GM23338 (cell line): Measurements from ENCODE around the gene SIRPA. TPM values are rescaled to one million over a fixed set of nuclear protein-coding genes. Genes with fewer than 3 reads are reported as not detected.
A peak's percentile ranks its signal among the peaks of the same experiment; 100 is the strongest.

Experiments used
- ATAC-seq: fragments of 200-7000 bp; cut with Tn5 transposase; 3 replicates; pipeline ENCODE4 v1.9.1; 2020
- DNase-seq: peaks from one replicate; pipeline ENCODE4 v3.0.0-alpha.2; 2015; ENCODE audit warnings: low spot score
- H2AFZ ChIP-seq: fragments of 200-600 bp; sonication (generic); 2 replicates; pipeline ENCODE4 v1.8.0; 2016; ENCODE audit warnings: antibody characterized with exemption, mild to moderate bottlenecking, moderate library complexity
- H3F3A ChIP-seq: fragments of 200-600 bp; sonication (generic); replicated peaks from 2 replicates; pipeline ENCODE4 v1.8.0; 2017; ENCODE audit warnings: antibody characterized with exemption, mixed run types, low read depth
- H3K27ac ChIP-seq: fragments of 200-600 bp; sonication (generic); 2 replicates; pipeline ENCODE4 v1.6.1; 2016; ENCODE audit warnings: low read depth
- H3K27me3 ChIP-seq: fragments of 200-600 bp; sonication (generic); 2 replicates; pipeline ENCODE4 v1.8.0; 2016; ENCODE audit warnings: mild to moderate bottlenecking, mixed run types, moderate library complexity; ENCODE audit not compliant: insufficient read depth
- H3K36me3 ChIP-seq: fragments of 200-600 bp; sonication (generic); 2 replicates; pipeline ENCODE4 v1.8.0; 2016; ENCODE audit warnings: mild to moderate bottlenecking; ENCODE audit not compliant: insufficient read depth
- H3K4me1 ChIP-seq: fragments of 200-600 bp; sonication (generic); 2 replicates; pipeline ENCODE4 v1.8.0; 2016; ENCODE audit warnings: mild to moderate bottlenecking, moderate library complexity; ENCODE audit not compliant: insufficient read depth
- H3K4me2 ChIP-seq: fragments of 200-600 bp; sonication (generic); 2 replicates; pipeline ENCODE4 v1.7.1; 2017; ENCODE audit warnings: mixed run types
- H3K4me3 ChIP-seq: fragments of 200-600 bp; sonication (generic); 2 replicates; pipeline ENCODE4 v1.6.1; 2016; ENCODE audit warnings: mixed run types
- H3K79me2 ChIP-seq: fragments of 200-600 bp; sonication (generic); replicated peaks from 2 replicates; pipeline ENCODE4 v1.8.0; 2017; ENCODE audit warnings: mild to moderate bottlenecking; ENCODE audit not compliant: insufficient read depth
- H3K9me2 ChIP-seq: fragments of 200-600 bp; sonication (generic); 2 replicates; pipeline ENCODE4 v1.8.0; 2017; ENCODE audit not compliant: insufficient read depth
- H4K20me1 ChIP-seq: fragments of 200-600 bp; sonication (generic); replicated peaks from 2 replicates; pipeline ENCODE4 v1.8.0; 2017; ENCODE audit warnings: mild to moderate bottlenecking; ENCODE audit not compliant: insufficient read depth
- H3K27ac Mint-ChIP-seq: 2 replicates; pipeline ENCODE4 v1.8.0; 2020; ENCODE audit warnings: inconsistent platforms, mild to moderate bottlenecking, moderate library complexity, mixed read lengths
- H3K27me3 Mint-ChIP-seq: 3 replicates; pipeline ENCODE4 v1.8.0; 2022; ENCODE audit warnings: low read depth, mild to moderate bottlenecking, moderate library complexity, mixed read lengths, inconsistent platforms; ENCODE audit not compliant: insufficient read depth, poor library complexity
- H3K36me3 Mint-ChIP-seq: 3 replicates; pipeline ENCODE4 v1.8.0; 2021; ENCODE audit warnings: low read depth, mild to moderate bottlenecking, inconsistent platforms, moderate library complexity, mixed read lengths
- H3K4me1 Mint-ChIP-seq: 3 replicates; pipeline ENCODE4 v1.8.0; 2020; ENCODE audit warnings: mild to moderate bottlenecking, inconsistent platforms, mixed read lengths
- H3K4me3 Mint-ChIP-seq: 3 replicates; pipeline ENCODE4 v1.8.0; 2021; ENCODE audit warnings: moderate library complexity, mild to moderate bottlenecking, inconsistent platforms, mixed read lengths
- H3K9me3 Mint-ChIP-seq: 3 replicates; pipeline ENCODE4 v1.8.0; 2020; ENCODE audit warnings: moderate library complexity, mild to moderate bottlenecking, inconsistent platforms, mixed read lengths
- CREB1 ChIP-seq: fragments of 250-450 bp; sonication (Bioruptor Pico); IDR thresholded peaks from 2 replicates; pipeline ENCODE4 v1.5.0; 2020; ENCODE audit warnings: low read depth, mild to moderate bottlenecking, moderate library complexity
- EZH2phosphoT487 ChIP-seq: fragments of 200-600 bp; sonication (generic); IDR thresholded peaks from one replicate; pipeline ENCODE4 v1.8.1; 2018; ENCODE audit warnings: antibody characterized with exemption; ENCODE audit not compliant: unreplicated experiment
- JUNB ChIP-seq: IDR thresholded peaks from one replicate; pipeline ENCODE4 v1.6.1; 2016; ENCODE audit warnings: antibody characterized with exemption; ENCODE audit not compliant: unreplicated experiment
- POLR2AphosphoS5 ChIP-seq: IDR thresholded peaks from 2 replicates; pipeline ENCODE4 v1.6.1; 2016; ENCODE audit warnings: antibody characterized with exemption, low read depth
- STAT1 ChIP-seq: IDR thresholded peaks from one replicate; pipeline ENCODE4 v1.6.1; 2016; ENCODE audit warnings: antibody characterized with exemption; ENCODE audit not compliant: unreplicated experiment
- ZNF114 ChIP-seq: fragments of 250-450 bp; sonication (Bioruptor Pico); IDR thresholded peaks from 2 replicates; pipeline ENCODE4 v1.5.0; 2020; ENCODE audit warnings: mild to moderate bottlenecking, moderate library complexity
- ZNF331 ChIP-seq: fragments of 250-450 bp; sonication (Bioruptor Pico); IDR thresholded peaks from 2 replicates; pipeline ENCODE4 v1.5.0; 2020; ENCODE audit warnings: low read depth, mild to moderate bottlenecking, moderate library complexity
- polyA plus RNA-seq: library from polyadenylated mRNA; unstranded; fragments of >200 nt; fragmentation: Nextera tagmentation; extraction: Ambion mirVana; gene quantifications from 2 replicates; pipeline ENCODE4 v1.2.1, GENCODE V29; 2016
- total RNA-seq: library from RNA; depleted of rRNA; stranded (reverse); fragments of >200 nt; shearing (Covaris generic); gene quantifications from 2 replicates; pipeline ENCODE4 v1.2.3, GENCODE V29; 2014
- TF ChIP-seq, protein P1 (sequence below): fragments of 250-450 bp; sonication (Bioruptor Pico); IDR thresholded peaks from 2 replicates; pipeline ENCODE4 v1.5.0; 2020; ENCODE audit warnings: mild to moderate bottlenecking, moderate library complexity

The SIRPA gene
- total and polyA plus RNA-seq, 2 experiments from 2014 or later: 1.2 to 2.9 TPM

DNA sequence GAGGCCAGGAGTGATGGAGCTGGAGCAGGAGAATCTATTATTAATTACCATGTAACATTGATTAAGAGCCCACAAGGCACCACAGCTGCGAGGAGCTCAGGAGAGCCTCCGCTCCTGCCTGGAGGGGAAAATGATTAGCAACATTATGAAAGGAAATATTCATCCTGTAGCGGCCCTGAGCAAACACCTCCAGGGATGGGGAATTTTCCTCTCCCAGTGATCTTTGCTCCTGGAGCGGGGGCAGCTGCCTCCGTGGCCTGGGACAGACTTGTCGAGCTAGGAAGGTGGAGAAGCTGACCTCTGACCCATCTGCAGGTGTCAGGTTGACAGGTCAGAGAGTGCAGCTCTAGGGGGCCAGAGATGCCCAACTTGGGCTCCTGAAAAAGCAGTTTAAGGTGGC lies 40.1 kb upstream of the SIRPA start:
- Histone ChIP-seq H3K9me2 (no peaks in the 10 kb centered on the region), H3K27ac (no peak overlapping the region), H3K4me3 (no peak overlapping the region), H3K79me2 (no peaks in the 10 kb centered on the region), H3K36me3 (no peaks in the 10 kb centered on the region; the same call in 1 of the 2 replicates), H3K4me2 (no peak overlapping the region), H3K4me1 (0 out of 2 replicates have a peak, but pooled peaks cover 6% of the 10 kb centered on the region), H3K27me3 (no peaks in the 10 kb centered on the region), H3F3A (no peaks in the 10 kb centered on the region), H4K20me1 (no peaks in the 10 kb centered on the region), H2AFZ (no peak overlapping the region)
- Mint-ChIP-seq H3K27me3 (peaks cover 2% of the 10 kb centered on the region), H3K36me3 (no peaks in the 10 kb centered on the region), H3K27ac (peak overlapping the region; percentile 65), H3K9me3 (no peaks in the 10 kb centered on the region), H3K4me1 (peaks cover 15% of the 10 kb centered on the region), H3K4me3 (no peak overlapping the region)
- TF ChIP-seq ZNF114 (CRISPR knock-in tag) (no peak), CREB1 (CRISPR knock-in tag) (no peak), STAT1 (no peak), ZNF331 (CRISPR knock-in tag) (no peak)
- ATAC-seq (no peak), DNase-seq (no peak)

GRCh38 chr20:1855690-1856089 lies 39.5 kb upstream of the SIRPA start:
- Histone ChIP-seq H3K27me3 (no peaks in the 10 kb centered on the region), H4K20me1 (no peaks in the 10 kb centered on the region), H3K4me1 (0 out of 2 replicates have a peak, but pooled peaks cover 6% of the 10 kb centered on the region), H3F3A (no peaks in the 10 kb centered on the region), H3K9me2 (no peaks in the 10 kb centered on the region), H3K4me2 (no peak overlapping the region), H3K27ac (no peak overlapping the region), H3K36me3 (no peaks in the 10 kb centered on the region; the same call in 1 of the 2 replicates), H2AFZ (no peak overlapping the region), H3K79me2 (no peaks in the 10 kb centered on the region), H3K4me3 (no peak overlapping the region)
- Mint-ChIP-seq H3K4me1 (peaks cover 12% of the 10 kb centered on the region; the same call in 2 of the 3 replicates), H3K4me3 (no peak overlapping the region), H3K27ac (no peak overlapping the region), H3K27me3 (peaks cover 2% of the 10 kb centered on the region), H3K36me3 (no peaks in the 10 kb centered on the region), H3K9me3 (no peaks in the 10 kb centered on the region)
- ATAC-seq: no peak
- no peak for DNase-seq
- no peak for TF ChIP-seq ZNF114 (CRISPR knock-in tag)
- TF ChIP-seq ZNF331 (CRISPR knock-in tag): no peak

DNA sequence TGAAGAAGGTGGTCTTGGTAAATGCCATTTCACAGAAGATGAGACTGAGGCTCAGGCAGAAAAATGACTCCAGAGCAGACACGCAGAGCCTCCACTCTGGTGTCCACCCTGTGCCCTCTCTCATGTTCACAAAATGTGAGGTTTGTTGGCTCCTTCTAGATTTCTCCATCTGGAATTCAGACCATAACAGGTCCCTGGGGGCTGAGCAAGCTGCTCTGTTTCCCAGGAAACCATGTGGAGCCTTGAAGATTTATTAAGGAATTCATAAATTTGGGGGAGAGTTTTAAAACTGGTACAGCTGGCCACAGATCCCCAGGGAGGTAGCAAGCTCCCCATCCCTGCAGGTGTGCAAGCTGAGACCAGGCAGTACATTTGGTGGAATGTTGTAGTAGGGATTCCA lies 38.8 kb upstream of the SIRPA start:
- Histone ChIP-seq H3F3A (no peaks in the 10 kb centered on the region), H3K4me2 (no peak overlapping the region), H3K4me1 (0 out of 2 replicates have a peak, but pooled peaks cover 6% of the 10 kb centered on the region), H3K27me3 (no peaks in the 10 kb centered on the region), H3K4me3 (no peak overlapping the region), H4K20me1 (no peaks in the 10 kb centered on the region), H3K79me2 (no peaks in the 10 kb centered on the region), H3K9me2 (no peaks in the 10 kb centered on the region), H3K36me3 (no peaks in the 10 kb centered on the region; the same call in 1 of the 2 replicates), H3K27ac (no peak overlapping the region), H2AFZ (no peak overlapping the region)
- no peaks in the 10 kb centered on the region for H3K36me3 Mint-ChIP-seq
- H3K4me3 Mint-ChIP-seq: no peak overlapping the region
- DNase-seq: no peak
- H3K4me1 Mint-ChIP-seq: peaks cover 12% of the 10 kb centered on the region
- no peak for ATAC-seq
- H3K27ac Mint-ChIP-seq: no peak overlapping the region
- TF ChIP-seq, protein P1, sequence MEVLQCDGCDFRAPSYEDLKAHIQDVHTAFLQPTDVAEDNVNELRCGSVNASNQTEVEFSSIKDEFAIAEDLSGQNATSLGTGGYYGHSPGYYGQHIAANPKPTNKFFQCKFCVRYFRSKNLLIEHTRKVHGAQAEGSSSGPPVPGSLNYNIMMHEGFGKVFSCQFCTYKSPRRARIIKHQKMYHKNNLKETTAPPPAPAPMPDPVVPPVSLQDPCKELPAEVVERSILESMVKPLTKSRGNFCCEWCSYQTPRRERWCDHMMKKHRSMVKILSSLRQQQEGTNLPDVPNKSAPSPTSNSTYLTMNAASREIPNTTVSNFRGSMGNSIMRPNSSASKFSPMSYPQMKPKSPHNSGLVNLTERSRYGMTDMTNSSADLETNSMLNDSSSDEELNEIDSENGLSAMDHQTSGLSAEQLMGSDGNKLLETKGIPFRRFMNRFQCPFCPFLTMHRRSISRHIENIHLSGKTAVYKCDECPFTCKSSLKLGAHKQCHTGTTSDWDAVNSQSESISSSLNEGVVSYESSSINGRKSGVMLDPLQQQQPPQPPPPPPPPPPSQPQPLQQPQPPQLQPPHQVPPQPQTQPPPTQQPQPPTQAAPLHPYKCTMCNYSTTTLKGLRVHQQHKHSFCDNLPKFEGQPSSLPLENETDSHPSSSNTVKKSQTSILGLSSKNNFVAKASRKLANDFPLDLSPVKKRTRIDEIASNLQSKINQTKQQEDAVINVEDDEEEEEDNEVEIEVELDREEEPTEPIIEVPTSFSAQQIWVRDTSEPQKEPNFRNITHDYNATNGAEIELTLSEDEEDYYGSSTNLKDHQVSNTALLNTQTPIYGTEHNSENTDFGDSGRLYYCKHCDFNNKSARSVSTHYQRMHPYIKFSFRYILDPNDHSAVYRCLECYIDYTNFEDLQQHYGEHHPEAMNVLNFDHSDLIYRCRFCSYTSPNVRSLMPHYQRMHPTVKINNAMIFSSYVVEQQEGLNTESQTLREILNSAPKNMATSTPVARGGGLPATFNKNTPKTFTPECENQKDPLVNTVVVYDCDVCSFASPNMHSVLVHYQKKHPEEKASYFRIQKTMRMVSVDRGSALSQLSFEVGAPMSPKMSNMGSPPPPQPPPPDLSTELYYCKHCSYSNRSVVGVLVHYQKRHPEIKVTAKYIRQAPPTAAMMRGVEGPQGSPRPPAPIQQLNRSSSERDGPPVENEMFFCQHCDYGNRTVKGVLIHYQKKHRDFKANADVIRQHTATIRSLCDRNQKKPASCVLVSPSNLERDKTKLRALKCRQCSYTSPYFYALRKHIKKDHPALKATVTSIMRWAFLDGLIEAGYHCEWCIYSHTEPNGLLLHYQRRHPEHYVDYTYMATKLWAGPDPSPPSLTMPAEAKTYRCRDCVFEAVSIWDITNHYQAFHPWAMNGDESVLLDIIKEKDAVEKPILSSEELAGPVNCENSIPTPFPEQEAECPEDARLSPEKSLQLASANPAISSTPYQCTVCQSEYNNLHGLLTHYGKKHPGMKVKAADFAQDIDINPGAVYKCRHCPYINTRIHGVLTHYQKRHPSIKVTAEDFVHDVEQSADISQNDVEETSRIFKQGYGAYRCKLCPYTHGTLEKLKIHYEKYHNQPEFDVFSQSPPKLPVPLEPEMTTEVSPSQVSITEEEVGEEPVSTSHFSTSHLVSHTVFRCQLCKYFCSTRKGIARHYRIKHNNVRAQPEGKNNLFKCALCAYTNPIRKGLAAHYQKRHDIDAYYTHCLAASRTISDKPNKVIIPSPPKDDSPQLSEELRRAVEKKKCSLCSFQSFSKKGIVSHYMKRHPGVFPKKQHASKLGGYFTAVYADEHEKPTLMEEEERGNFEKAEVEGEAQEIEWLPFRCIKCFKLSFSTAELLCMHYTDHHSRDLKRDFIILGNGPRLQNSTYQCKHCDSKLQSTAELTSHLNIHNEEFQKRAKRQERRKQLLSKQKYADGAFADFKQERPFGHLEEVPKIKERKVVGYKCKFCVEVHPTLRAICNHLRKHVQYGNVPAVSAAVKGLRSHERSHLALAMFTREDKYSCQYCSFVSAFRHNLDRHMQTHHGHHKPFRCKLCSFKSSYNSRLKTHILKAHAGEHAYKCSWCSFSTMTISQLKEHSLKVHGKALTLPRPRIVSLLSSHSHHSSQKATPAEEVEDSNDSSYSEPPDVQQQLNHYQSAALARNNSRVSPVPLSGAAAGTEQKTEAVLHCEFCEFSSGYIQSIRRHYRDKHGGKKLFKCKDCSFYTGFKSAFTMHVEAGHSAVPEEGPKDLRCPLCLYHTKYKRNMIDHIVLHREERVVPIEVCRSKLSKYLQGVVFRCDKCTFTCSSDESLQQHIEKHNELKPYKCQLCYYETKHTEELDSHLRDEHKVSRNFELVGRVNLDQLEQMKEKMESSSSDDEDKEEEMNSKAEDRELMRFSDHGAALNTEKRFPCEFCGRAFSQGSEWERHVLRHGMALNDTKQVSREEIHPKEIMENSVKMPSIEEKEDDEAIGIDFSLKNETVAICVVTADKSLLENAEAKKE (CRISPR knock-in tag): no peak
- TF ChIP-seq CREB1 (CRISPR knock-in tag) (no peak), STAT1 (no peak), JUNB (no peak), POLR2AphosphoS5 (no peak), EZH2phosphoT487 (no peak)
- H3K27me3 Mint-ChIP-seq: peaks cover 2% of the 10 kb centered on the region
- no peaks in the 10 kb centered on the region for H3K9me3 Mint-ChIP-seq
